Prostate gland (tissue), 2 donors: ENCODE measurements around the gene ALG1L2.

Experiments used
- CTCF ChIP-seq, 4 experiments: fragments of 200-600 bp in 2 of 4; fragments of 450-650 bp in 2 of 4; sonication (generic) in 2 of 4; IDR thresholded peaks; 1 replicate in 3 of 4; 2 replicates in 1 of 4; pipeline ENCODE4 v1.5.1; 2016 to 2019; ENCODE audit warnings: antibody characterized with exemption in 4 of 4, mild to moderate bottlenecking in 2 of 4, moderate library complexity in 2 of 4
- POLR2A ChIP-seq: fragments of 450-650 bp; IDR thresholded peaks from one replicate; pipeline ENCODE4 v1.6.1; 2016; ENCODE audit warnings: antibody characterized with exemption, mild to moderate bottlenecking

- TF ChIP-seq CTCF (IDR thresholded peaks at IDR 0.05) (no peak), POLR2A (no peak)
Observed at GRCh38 chr3:130077636-130078035, 4.0 kb upstream of the ALG1L2 start.
